Measurements from ENCODE around the gene CIAO3.

The CIAO3 gene

GRCh38 chr16:772959-773358 lies 32.2 kb upstream of the CIAO3 start:
- Histone ChIP-seq H2BK12ac (ENCODE audit: low read length) (no peak overlapping the region), H3K9ac (ENCODE audit: low read depth, low read length, poor library complexity) (peak overlapping the region; percentile 60), H2AK5ac (ENCODE audit: low read depth, low read length) (peak overlapping the region; percentile 92), H2BK120ac (ENCODE audit: low read depth, low read length) (no peak overlapping the region), H3K23ac (ENCODE audit: low read depth, low read length, poor library complexity) (no peak overlapping the region), H3K4me1 (ENCODE audit: control insufficient read depth in 2 of 2, insufficient read depth in 1 of 2, low read depth in 1 of 2, low read length in 2 of 2) (peaks cover 3 to 10% of the 10 kb centered on the region in 2 donors), H2AFZ (ENCODE audit: low read length) (no peak overlapping the region), H4K91ac (ENCODE audit: low read depth, low read length, poor library complexity) (no peak overlapping the region), H3K27ac (replicated peaks; ENCODE audit: low read length) (no peak overlapping the region), H3K36me3 (replicated peaks in 1 of 2; ENCODE audit: control insufficient read depth in 2 of 2, insufficient read depth in 2 of 2, low read length in 2 of 2) (no peaks in the 10 kb centered on the region), H3K18ac (ENCODE audit: low read length) (no peak overlapping the region), H4K8ac (ENCODE audit: low read depth, low read length) (no peak overlapping the region), H3K14ac (ENCODE audit: low read length) (no peak overlapping the region), H3K79me1 (ENCODE audit: low read depth, low read length) (peaks cover 2% of the 10 kb centered on the region), H3K9me3 (replicated peaks in 1 of 2; ENCODE audit: control insufficient read depth in 2 of 2, insufficient read depth in 1 of 2, low read depth in 1 of 2, low read length in 2 of 2) (no peaks in the 10 kb centered on the region), H3K4me2 (ENCODE audit: insufficient read depth, low read length, poor library complexity, severe bottlenecking) (no peak overlapping the region), H3K27me3 (ENCODE audit: control insufficient read depth in 3 of 3, insufficient read depth in 3 of 3, low read depth in 1 of 3, low read length in 3 of 3) (peaks cover 0 to 19% (median 0%) of the 10 kb centered on the region in 3 experiments), H3K4me3 (ENCODE audit: low read length in 2 of 2) (no peak overlapping the region), H3K4ac (ENCODE audit: low read length) (no peak overlapping the region), H2BK5ac (ENCODE audit: low read length) (no peak overlapping the region), H2BK15ac (ENCODE audit: low read length) (no peak overlapping the region)
- DNase-seq (ENCODE audit: low spot score) = no peak
- no CpG with 5 or more reads among the region's 18 CpGs for WGBS, 2 donors (ENCODE audit: extremely low coverage in 2 of 2, insufficient read length in 2 of 2, insufficient replicate concordance in 1 of 2)

GRCh38 chr16:770411-770810 lies 29.6 kb upstream of the CIAO3 start:
- Histone ChIP-seq H3K9ac (ENCODE audit: low read depth, low read length, poor library complexity) (no peak overlapping the region), H4K91ac (ENCODE audit: low read depth, low read length, poor library complexity) (peak overlapping the region; percentile 30), H2AK5ac (ENCODE audit: low read depth, low read length) (peak overlapping the region; percentile 25), H3K4me3 (ENCODE audit: low read length in 2 of 2) (no peak overlapping the region), H3K36me3 (replicated peaks in 1 of 2; ENCODE audit: control insufficient read depth in 2 of 2, insufficient read depth in 2 of 2, low read length in 2 of 2) (no peaks in the 10 kb centered on the region), H2AFZ (ENCODE audit: low read length) (no peak overlapping the region), H3K14ac (ENCODE audit: low read length) (no peak overlapping the region), H2BK5ac (ENCODE audit: low read length) (peak overlapping the region; percentile 35), H3K4me2 (ENCODE audit: insufficient read depth, low read length, poor library complexity, severe bottlenecking) (no peak overlapping the region), H2BK12ac (ENCODE audit: low read length) (no peak overlapping the region), H3K4ac (ENCODE audit: low read length) (no peak overlapping the region), H3K27me3 (ENCODE audit: control insufficient read depth in 3 of 3, insufficient read depth in 3 of 3, low read depth in 1 of 3, low read length in 3 of 3) (peaks cover 0 to 1% (median 0%) of the 10 kb centered on the region in 3 experiments), H3K79me1 (ENCODE audit: low read depth, low read length) (peaks cover 3% of the 10 kb centered on the region), H3K27ac (replicated peaks; ENCODE audit: low read length) (no peak overlapping the region), H3K18ac (ENCODE audit: low read length) (no peak overlapping the region), H2BK120ac (ENCODE audit: low read depth, low read length) (no peak overlapping the region), H3K9me3 (replicated peaks in 1 of 2; ENCODE audit: control insufficient read depth in 2 of 2, insufficient read depth in 1 of 2, low read depth in 1 of 2, low read length in 2 of 2) (no peaks in the 10 kb centered on the region), H3K4me1 (ENCODE audit: control insufficient read depth in 2 of 2, insufficient read depth in 1 of 2, low read depth in 1 of 2, low read length in 2 of 2) (peaks cover 0 to 10% of the 10 kb centered on the region in 2 donors), H2BK15ac (ENCODE audit: low read length) (no peak overlapping the region), H3K23ac (ENCODE audit: low read depth, low read length, poor library complexity) (no peak overlapping the region), H4K8ac (ENCODE audit: low read depth, low read length) (no peak overlapping the region)
- WGBS, 2 donors (ENCODE audit: extremely low coverage in 2 of 2, insufficient read length in 2 of 2, insufficient replicate concordance in 1 of 2) = no CpG with 5 or more reads among the region's 13 CpGs
- DNase-seq (ENCODE audit: low spot score) = no peak

DNA sequence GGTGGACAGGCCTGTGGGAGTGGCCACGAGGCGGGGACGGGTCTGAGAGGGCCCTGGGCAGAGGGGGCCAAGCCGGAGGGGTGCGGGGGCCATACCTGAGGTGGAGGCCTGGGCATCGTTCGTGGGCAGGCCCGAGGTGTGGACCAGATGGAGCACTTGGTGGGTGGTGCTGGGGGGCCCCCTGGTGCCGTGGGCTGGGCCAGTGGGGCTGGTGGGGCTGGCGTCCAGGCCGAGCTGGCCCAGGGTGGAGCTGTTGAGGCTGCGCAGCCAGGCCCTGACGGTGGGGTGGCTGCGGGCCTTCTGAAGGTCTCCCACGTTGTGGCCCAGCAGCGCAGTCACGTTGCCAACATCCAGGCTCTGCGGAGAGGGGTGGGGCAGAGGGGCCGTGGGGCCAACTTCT lies 29.1 kb upstream of the CIAO3 start:
- Histone ChIP-seq H3K4me1 (ENCODE audit: control insufficient read depth in 2 of 2, insufficient read depth in 1 of 2, low read depth in 1 of 2, low read length in 2 of 2) (peaks cover 0 to 10% of the 10 kb centered on the region in 2 donors), H3K4me2 (ENCODE audit: insufficient read depth, low read length, poor library complexity, severe bottlenecking) (no peak overlapping the region), H2BK15ac (ENCODE audit: low read length) (peak overlapping the region; percentile 23), H3K4me3 (ENCODE audit: low read length in 2 of 2) (no peak overlapping the region), H3K4ac (ENCODE audit: low read length) (no peak overlapping the region), H4K8ac (ENCODE audit: low read depth, low read length) (no peak overlapping the region), H2AK5ac (ENCODE audit: low read depth, low read length) (peak overlapping the region; percentile 25), H3K79me1 (ENCODE audit: low read depth, low read length) (peaks cover 3% of the 10 kb centered on the region), H2BK5ac (ENCODE audit: low read length) (peak overlapping the region; percentile 35), H3K9me3 (replicated peaks in 1 of 2; ENCODE audit: control insufficient read depth in 2 of 2, insufficient read depth in 1 of 2, low read depth in 1 of 2, low read length in 2 of 2) (no peaks in the 10 kb centered on the region), H2AFZ (ENCODE audit: low read length) (no peak overlapping the region), H4K91ac (ENCODE audit: low read depth, low read length, poor library complexity) (peak overlapping the region; percentile 30), H3K27ac (replicated peaks; ENCODE audit: low read length) (no peak overlapping the region), H3K9ac (ENCODE audit: low read depth, low read length, poor library complexity) (peak overlapping the region; percentile 0), H3K23ac (ENCODE audit: low read depth, low read length, poor library complexity) (no peak overlapping the region), H2BK12ac (ENCODE audit: low read length) (no peak overlapping the region), H3K14ac (ENCODE audit: low read length) (no peak overlapping the region), H3K27me3 (ENCODE audit: control insufficient read depth in 3 of 3, insufficient read depth in 3 of 3, low read depth in 1 of 3, low read length in 3 of 3) (no peaks in the 10 kb centered on the region), H3K36me3 (replicated peaks in 1 of 2; ENCODE audit: control insufficient read depth in 2 of 2, insufficient read depth in 2 of 2, low read length in 2 of 2) (no peaks in the 10 kb centered on the region), H3K18ac (ENCODE audit: low read length) (peak overlapping the region; percentile 78), H2BK120ac (ENCODE audit: low read depth, low read length) (no peak overlapping the region)
- DNase-seq (ENCODE audit: low spot score) = no peak
- no CpG with 5 or more reads among the region's 19 CpGs for WGBS, 2 donors (ENCODE audit: extremely low coverage in 2 of 2, insufficient read length in 2 of 2, insufficient replicate concordance in 1 of 2)

DNA sequence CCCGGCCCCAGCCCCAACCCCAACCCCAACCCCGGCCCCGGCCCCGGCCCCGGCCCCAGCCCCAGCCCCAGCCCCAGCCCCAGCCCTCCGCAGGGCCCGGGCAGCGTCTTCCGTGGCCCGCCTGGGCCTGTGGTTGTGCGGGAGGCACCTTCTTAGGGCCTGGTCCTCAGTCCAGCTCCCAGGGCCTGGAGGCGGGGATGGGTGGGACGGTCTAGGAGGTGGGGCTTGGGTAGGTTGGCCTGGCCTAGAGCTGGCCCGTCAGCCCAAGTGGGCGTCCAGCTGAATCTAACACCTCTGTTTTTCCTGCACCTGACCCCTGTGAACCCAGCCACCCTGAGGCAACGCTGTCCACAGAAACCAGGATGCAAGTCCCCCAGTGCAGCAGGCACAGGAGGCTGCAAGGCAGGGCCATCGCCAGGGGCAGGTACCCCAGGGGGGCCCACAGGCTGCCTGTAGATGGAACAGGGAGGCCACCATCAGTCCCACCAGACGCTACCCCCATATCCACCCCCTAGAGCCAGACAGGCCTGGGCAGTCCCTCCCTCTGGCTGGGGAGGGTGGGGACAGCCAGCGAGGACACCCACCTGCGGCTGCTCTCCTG lies 28.5 kb upstream of the CIAO3 start:
- peak overlapping the region; percentile 2 for H3K4me2 ChIP-seq (ENCODE audit: insufficient read depth, low read length, poor library complexity, severe bottlenecking)
- no peak overlapping the region for H3K23ac ChIP-seq (ENCODE audit: low read depth, low read length, poor library complexity)
- no peak overlapping the region for H2AFZ ChIP-seq (ENCODE audit: low read length)
- H2BK120ac ChIP-seq (ENCODE audit: low read depth, low read length) = no peak overlapping the region
- H2BK15ac ChIP-seq (ENCODE audit: low read length) = peak overlapping the region; percentile 23
- peaks cover 3% of the 10 kb centered on the region for H3K79me1 ChIP-seq (ENCODE audit: low read depth, low read length)
- no peaks in the 10 kb centered on the region for H3K36me3 ChIP-seq (replicated peaks in 1 of 2; ENCODE audit: control insufficient read depth in 2 of 2, insufficient read depth in 2 of 2, low read length in 2 of 2)
- peak overlapping the region; percentile 35 for H2BK5ac ChIP-seq (ENCODE audit: low read length)
- H3K18ac ChIP-seq (ENCODE audit: low read length) = peak overlapping the region; percentile 78
- H3K14ac ChIP-seq (ENCODE audit: low read length) = no peak overlapping the region
- WGBS, 2 donors (ENCODE audit: extremely low coverage in 2 of 2, insufficient read length in 2 of 2, insufficient replicate concordance in 1 of 2) = no CpG with 5 or more reads among the region's 20 CpGs
- H3K4me3 ChIP-seq (ENCODE audit: low read length in 2 of 2) = no peak overlapping the region
- peak overlapping the region; percentile 28 for H3K27ac ChIP-seq (replicated peaks; ENCODE audit: low read length)
- H3K4ac ChIP-seq (ENCODE audit: low read length) = no peak overlapping the region
- no peak overlapping the region for H4K8ac ChIP-seq (ENCODE audit: low read depth, low read length)
- H2AK5ac ChIP-seq (ENCODE audit: low read depth, low read length) = peak overlapping the region; percentile 97
- peak overlapping the region; percentile 24 for H3K9ac ChIP-seq (ENCODE audit: low read depth, low read length, poor library complexity)
- H3K9me3 ChIP-seq (replicated peaks in 1 of 2; ENCODE audit: control insufficient read depth in 2 of 2, insufficient read depth in 1 of 2, low read depth in 1 of 2, low read length in 2 of 2) = no peaks in the 10 kb centered on the region
- no peaks in the 10 kb centered on the region for H3K27me3 ChIP-seq (ENCODE audit: control insufficient read depth in 3 of 3, insufficient read depth in 3 of 3, low read depth in 1 of 3, low read length in 3 of 3)
- H2BK12ac ChIP-seq (ENCODE audit: low read length) = no peak overlapping the region
- peaks cover 0 to 10% of the 10 kb centered on the region in 2 donors for H3K4me1 ChIP-seq (ENCODE audit: control insufficient read depth in 2 of 2, insufficient read depth in 1 of 2, low read depth in 1 of 2, low read length in 2 of 2)
- H4K91ac ChIP-seq (ENCODE audit: low read depth, low read length, poor library complexity) = no peak overlapping the region
- DNase-seq (ENCODE audit: low spot score) = peak; percentile 24
